Purkinje cell (primary cell): ENCODE measurements around the gene PCDH18. TPM values are rescaled to one million over a fixed set of nuclear protein-coding genes. Genes with fewer than 3 reads are reported as not detected.

ENCODE experiments used
- polyA plus RNA-seq: library from polyadenylated mRNA; unstranded; fragments of >200 nt; fragmentation: Nextera tagmentation; gene quantifications from 2 replicates; pipeline ENCODE4 v1.2.1, GENCODE V29; 2014

PCDH18 gene, protein sequence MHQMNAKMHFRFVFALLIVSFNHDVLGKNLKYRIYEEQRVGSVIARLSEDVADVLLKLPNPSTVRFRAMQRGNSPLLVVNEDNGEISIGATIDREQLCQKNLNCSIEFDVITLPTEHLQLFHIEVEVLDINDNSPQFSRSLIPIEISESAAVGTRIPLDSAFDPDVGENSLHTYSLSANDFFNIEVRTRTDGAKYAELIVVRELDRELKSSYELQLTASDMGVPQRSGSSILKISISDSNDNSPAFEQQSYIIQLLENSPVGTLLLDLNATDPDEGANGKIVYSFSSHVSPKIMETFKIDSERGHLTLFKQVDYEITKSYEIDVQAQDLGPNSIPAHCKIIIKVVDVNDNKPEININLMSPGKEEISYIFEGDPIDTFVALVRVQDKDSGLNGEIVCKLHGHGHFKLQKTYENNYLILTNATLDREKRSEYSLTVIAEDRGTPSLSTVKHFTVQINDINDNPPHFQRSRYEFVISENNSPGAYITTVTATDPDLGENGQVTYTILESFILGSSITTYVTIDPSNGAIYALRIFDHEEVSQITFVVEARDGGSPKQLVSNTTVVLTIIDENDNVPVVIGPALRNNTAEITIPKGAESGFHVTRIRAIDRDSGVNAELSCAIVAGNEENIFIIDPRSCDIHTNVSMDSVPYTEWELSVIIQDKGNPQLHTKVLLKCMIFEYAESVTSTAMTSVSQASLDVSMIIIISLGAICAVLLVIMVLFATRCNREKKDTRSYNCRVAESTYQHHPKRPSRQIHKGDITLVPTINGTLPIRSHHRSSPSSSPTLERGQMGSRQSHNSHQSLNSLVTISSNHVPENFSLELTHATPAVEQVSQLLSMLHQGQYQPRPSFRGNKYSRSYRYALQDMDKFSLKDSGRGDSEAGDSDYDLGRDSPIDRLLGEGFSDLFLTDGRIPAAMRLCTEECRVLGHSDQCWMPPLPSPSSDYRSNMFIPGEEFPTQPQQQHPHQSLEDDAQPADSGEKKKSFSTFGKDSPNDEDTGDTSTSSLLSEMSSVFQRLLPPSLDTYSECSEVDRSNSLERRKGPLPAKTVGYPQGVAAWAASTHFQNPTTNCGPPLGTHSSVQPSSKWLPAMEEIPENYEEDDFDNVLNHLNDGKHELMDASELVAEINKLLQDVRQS
- 0.08 TPM in 1 of 2 replicates, not detected in the other for polyA plus RNA-seq

DNA sequence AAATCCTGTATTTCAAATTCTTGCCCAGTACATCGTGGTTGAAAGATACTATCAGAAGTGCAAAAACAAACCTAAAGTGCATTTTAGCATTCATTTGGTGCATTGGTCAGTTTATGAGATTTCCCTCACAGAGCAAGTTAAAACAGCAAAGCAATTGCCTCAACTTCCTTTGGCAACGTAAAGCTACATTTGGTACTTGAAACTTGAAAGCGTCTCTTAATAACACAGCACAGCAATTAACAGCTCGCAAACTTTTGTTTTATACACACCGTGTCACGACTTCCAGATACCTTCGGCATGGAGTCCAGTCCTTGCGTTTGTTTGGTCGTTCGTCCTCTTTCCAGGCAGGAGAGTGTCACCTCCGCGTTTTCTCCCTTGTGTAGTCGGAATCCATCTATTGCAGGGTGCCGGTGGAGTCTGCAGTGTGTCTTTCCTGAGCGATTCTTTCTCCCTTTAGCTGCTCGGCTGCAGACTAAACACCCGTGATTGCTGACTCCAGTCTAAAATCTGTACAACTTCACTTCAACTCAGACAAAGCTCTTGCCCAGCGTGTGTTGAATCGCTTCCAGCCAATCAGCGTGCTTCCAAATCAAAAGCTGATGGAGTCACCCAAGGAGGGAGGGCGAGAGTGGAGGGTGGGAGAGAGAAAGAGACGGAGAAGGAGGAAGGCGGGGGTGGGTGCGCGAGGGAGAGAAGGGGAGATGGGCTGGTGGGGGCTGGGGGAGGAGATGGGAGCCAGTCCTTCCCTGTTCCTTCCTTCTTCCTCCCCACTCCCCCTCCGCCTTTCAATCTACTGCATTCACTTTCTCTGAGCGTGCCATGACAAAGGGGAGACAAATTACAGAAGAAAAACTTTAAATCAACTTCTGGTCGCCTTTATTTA lies at the start of gene PCDH18:
PCDH18 (minus strand) TSS at position 509 of the 883 bp plus-strand sequence; CDS start at position 103, 406 bp downstream.

